Islet precursor cell (in vitro differentiated cells): ENCODE results near the gene RIPOR2.
A peak's percentile ranks its signal among the peaks of the same experiment; 100 is the strongest.
"Not testable (repeated sequence)": the region's sequence is repeated elsewhere in the genome, so short reads cannot be mapped to it uniquely, and the experiment has no call there.

Experiments
- DNase-seq: peaks from one replicate; pipeline ENCODE4 v3.0.0-alpha.2; 2018

Gene RIPOR2

DNA sequence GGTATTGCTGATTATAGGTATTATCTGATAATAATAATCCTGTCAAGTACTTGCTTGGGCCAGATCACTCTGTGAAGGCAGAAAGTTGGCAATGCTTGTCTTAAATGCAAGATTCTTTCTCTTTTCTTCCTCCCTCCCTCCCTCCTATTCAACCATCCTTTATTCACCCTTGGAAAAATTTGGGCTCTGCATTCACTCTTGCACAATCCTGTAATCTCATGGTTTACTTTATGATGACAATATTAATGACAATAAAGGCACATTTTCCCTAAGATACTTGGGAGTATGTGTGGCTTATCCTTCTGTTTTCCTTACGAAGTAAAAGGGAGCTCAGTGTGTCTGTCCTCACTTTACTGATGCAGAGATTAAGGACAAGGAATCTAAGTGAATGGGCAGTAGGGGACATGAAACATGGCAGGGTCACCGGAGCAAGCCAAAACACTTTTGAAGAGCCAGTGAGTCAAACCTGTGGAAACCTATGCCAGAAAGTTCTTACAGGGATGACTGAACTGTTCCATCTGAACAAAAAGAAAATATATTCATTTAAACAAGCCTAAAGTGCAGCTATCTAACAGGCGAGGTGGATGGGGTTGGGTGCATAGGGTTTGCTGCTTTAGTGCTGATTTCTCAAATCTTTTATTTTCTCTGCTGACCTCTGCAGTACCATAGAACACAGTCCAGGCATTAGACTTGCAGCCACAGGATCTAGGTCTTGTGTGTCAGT lies 14.6 kb upstream of the RIPOR2 start:
- DNase-seq: no peak

DNA sequence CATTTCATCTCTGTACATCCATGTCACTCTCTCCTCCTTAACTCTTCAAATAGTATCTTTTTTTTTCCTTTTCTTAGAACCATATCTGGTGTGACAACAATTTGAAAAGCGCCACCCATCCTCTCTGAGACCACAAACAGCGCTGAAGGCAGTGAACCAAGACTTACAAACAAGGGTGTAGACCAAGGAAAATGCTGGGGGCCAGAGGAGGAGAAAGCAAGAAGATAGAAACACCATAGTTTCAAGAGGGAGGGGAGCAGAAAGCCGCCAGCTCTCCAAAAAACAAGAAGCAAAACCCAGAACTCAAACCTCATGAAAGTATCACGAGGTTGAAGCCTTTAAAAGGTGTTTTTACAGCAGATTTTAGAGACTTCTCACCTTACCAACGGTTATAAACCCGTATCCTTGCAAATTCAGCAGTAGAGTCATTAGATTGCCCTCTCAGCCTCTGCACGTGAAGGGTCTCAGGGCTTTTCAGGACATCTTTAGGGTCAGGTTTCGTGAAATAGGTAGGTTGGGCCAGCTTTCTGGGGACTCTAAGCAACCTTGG lies 13.3 kb upstream of the RIPOR2 start:
- no peak for DNase-seq

DNA sequence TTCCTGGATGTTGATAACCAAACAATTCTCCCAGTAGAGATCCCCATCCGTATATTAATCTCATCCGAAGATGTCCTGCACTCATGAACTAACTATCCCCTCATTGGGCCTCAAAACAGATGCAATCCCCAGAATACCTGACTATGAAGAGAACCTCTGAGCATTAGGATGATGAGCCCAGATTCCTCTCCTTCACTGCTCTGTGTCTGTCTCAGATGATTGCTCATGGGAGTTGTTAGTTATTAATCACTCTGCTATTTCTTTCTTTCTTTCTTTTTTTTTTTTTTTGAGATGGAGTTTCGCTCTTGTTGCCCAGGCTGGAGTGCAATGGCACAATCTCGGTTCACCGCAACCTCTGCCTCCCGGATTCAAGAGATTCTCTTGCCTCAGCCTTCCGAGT lies 12.5 kb upstream of the RIPOR2 start:
- DNase-seq: not testable (repeated sequence)

DNA sequence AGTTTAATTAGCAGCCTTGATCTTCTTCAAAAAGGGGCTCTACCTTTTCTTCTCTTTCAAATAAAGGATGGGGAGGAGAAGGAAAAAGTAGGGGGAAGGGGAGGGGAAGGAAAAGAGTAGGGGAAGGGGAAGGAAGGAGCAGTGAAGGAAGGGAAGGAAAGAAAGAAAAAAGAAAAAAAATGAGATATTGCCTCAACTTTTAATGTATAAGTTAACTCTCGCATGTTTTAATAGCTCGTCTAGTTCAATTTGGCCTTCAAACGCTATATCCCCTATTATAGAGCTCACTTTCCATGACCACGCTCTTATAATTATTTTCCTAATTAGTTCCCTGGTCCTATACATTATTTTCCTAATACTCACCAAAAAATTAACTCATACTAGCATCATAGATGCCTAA lies 11.9 kb upstream of the RIPOR2 start:
- no peak for DNase-seq

DNA sequence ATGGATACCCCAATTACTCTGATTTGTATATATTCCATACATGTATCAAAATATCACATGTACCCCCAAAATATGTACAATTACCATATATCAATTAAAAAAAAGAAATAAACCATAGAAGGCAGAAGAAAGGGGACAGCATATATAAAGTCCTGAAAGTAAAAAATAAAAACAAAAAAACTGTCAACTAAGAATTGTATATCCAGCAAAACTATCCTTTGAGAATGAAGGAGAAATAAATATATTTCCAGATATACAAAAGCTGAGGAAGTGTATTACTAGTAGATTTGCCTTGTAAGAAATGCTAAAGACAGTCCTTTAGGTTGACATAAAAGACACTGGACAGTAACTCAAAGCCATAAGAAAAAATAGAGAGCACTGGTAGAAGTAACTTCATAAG lies 9.3 kb upstream of the RIPOR2 start:
- no peak for DNase-seq

DNA sequence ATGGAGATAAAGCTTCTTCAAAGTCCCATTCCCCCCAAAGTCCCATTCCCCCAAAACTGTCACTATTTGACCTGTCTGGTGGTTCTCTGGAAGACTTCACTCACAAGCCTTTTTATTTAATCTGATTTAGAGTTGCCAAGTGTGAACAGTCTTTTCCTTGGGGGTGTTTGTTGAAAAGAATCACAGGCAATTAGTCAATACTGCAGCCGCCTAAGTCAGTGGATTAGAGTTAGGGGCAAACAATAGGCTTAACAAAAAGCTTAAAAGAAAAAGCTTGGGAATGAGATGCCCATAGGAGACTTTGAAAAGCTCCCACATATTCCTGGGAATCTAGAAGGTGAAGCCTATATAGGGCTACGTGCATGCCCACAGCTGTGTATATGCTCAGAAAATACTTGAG lies 8.0 kb upstream of the RIPOR2 start:
- no peak for DNase-seq

DNA sequence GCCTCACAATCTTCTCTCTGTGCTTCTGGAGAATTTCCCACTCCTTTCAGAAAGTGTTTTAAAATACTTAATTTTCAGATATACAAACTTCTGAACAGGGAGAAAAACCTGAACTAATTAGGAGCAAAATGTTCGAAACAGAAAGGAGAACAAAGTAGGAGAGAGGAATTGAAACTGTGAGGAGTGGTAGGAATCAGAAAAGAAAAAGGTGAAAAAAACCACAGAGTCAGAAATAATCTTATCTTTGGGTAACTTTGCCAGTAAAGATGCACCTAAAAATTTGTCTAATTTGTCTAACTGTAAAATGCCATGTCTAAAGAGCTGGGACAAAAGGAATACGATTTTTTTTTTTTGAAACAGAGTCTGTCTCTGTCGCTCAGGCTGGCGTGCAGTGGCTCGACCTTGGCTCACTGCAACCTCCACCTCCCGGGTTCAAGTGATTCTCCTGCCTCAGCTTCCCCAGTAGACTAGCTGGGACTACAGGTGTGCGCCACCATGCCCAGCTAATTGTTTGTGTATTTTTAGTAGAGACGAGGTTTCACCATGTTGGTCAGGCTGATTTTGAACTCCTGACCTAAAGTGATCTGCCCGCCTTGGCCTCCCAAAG lies 4.7 kb upstream of the RIPOR2 start:
- DNase-seq: no peak

DNA sequence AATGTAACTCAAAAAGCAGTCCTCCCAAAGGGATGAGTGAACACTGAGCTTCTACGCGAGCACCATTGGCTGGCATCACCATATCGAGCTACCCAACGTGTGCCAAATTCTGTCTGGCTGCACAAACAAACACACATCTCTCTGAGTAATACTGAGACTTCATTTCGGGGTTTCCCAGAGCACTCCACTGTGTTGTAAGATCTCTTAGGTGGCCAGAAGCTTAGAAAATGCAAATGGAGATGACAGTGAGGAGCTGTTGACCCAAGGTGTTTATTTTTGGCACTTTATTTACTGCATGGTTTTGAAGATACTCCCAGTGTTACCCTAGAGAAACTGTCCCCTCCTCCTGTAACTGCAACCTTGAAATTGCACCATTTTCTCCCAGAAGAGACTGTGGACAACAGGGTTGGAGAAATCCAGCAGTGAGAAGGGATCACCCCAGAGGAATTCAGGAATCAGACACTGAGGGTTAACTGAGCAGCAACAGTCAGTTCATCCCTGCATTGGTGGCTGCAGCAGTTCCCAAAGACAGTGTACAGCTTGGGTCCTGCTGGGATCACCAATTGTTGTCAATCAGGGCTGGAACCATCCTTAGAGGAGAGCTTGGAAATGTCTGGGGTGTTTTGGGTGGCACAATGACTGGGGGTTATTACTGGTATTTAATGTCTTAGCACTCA lies 1.0 kb upstream of the RIPOR2 start:
- no peak for DNase-seq

DNA sequence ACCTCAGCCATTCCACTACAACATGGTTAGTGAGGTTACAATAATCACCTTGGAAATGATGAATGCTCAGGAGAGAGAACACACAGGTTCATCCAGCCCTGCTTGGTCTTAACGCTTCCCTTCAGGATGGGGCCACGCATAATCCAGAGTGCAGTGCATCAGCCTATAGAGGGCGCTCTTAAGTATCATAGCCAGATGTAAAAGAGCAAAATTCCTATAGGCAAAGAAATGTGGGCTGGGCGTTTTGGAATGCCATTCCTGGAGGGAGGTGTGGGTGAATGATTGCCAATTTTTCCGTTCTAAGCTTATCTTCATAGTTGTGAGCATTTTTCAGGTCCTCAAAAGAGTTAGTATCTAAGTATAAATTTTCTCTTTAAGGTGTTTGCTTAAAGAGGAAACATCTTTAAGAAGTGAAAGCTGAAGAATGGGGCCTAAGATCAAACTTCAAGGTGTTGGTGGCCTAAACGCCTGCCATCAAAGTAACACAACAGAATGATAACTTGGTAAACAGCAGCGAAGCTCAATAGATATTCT lies 1.8 kb downstream of the RIPOR2 start:
- peak; percentile 69 for DNase-seq

DNA sequence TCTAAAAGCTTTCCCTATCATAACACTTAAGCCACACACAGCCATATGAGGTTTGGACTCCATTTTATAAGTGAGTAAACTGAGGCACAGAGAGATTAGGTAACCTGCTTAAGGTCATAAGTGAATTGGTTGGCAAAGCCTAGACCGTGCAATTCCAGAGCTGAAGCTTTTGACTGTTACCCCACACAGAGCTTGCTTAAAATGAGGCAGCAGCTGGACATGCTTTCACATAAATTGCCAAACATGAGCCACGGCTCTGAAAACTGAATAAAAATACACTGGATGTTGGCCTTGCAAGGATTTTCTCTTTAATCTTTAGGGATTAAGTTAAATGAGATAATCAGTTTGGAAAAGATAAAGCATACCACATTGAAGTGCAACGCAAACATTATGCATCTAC lies 2.5 kb downstream of the RIPOR2 start:
- DNase-seq: no peak

DNA sequence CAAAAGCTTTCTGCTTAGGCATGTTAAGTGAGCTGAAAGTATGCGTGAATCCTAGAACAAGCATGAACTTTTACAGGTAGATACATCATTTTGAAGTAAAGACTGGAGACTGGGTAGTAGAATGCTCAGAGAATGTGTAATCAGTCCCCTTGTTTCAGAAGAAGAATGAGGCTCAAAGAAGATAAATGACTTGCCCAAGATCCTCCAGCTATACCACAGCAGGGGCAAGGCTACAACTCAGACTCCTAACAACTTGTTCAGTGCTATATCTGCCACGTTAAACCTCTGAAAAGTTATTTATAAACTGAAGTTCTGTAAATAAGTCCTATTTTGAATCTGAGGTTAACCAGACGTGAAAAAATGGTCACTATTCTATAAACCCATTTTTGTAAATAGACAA lies 2.9 kb downstream of the RIPOR2 start:
- DNase-seq: no peak

DNA sequence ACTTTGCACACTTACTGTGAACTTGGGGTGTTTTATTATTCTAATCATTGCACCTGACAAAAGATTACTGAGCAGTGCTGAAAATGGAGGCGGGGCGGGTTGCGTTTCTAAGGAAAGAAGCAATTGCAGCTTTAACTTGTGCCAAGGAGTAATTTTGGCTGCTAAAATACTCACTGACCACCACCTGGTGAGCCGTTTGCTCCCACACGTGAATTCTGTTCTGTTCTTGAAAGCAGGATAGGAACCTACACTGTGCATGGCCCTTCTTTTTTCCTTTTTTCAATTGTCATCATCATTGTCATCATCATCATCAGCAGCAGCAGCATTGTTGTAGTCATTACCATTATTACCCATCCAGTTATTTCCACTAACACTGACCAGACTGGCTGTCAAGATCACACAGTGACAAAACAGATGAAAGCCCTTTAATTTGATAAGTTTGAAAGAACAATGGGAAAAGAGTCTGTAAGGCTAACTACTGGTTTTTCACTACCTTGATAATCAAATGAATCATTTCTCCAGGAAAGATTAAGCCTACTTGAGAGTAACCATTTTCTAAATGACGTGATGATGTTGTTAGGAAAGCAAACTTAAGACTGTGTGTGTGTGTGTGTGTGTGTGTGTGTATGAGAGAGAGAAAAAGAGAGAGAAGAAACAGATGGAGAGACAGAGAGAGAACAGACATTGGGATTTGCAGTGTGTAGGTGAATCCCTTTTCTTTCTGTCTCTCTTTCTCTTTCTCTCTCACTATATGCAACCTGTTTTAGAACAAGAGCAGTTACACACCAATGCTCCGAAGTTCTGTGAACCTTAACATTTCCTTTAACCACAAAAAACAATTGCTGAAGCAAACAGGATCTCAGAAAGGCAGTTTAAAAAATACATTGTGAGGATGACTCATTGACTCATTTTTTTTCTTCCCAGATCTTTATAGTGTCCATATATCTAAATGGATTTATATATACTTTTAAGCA lies 3.8 kb downstream of the RIPOR2 start:
- DNase-seq: no peak

DNA sequence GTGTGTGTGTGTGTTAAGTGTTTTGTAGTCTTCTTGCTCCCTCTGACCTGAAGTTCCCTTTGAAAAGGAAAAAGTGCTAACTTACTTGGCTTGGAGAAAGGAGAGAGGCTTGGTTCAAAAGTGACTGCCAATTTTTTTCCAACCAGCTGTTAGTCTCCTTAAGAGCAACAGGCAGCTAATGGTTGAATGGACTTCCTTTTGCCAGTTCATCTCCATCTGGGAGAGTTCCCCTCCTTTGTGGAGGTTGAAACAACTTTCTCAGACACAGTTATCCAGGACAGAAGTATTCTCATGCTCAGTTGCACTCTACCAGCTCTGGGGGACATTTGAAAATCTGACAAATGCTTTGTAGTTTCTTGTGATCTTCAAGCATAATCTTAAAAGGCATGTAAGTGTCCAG lies 4.5 kb downstream of the RIPOR2 start:
- no peak for DNase-seq

DNA sequence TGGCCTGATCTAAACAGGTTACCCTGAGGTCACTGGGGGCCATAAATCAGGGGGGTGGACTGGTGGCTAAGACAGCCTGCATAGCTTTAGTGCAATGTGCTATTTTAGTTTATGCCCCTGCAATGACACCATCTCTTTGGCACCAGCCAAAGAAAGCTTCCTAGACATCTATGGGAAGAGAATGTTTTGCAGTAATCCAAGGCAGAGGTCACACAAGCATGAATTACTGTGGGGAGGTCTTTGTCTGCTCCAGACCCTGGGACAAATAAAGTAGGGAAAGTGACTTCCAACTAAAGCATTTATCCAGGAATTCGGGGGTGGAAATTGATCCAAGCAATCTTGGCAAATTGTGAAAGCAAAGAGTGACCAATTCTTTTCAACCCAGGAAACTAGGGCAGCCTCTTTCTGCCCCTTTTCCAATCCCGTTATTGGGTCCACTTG lies 5.3 kb downstream of the RIPOR2 start:
- peak; percentile 91 for DNase-seq

DNA sequence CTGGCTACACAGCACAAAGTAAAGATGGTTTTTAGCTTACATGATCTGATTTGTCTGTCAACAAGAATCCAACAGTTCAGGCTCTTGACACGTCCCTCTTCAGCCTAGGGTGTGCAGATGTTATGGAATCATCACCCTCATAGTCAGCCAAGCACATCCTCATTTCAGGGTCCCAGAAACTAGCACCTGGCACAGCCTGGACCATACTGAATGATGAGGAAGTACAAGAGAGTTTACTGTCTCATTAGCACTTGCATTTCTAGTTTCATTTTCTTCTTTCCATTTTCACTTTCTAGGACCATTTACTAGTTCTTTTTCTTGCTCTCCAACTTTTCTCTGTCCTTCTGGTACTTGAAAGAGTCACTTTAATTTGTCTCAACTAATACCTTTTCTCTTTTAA lies 6.5 kb downstream of the RIPOR2 start:
- no peak for DNase-seq

DNA sequence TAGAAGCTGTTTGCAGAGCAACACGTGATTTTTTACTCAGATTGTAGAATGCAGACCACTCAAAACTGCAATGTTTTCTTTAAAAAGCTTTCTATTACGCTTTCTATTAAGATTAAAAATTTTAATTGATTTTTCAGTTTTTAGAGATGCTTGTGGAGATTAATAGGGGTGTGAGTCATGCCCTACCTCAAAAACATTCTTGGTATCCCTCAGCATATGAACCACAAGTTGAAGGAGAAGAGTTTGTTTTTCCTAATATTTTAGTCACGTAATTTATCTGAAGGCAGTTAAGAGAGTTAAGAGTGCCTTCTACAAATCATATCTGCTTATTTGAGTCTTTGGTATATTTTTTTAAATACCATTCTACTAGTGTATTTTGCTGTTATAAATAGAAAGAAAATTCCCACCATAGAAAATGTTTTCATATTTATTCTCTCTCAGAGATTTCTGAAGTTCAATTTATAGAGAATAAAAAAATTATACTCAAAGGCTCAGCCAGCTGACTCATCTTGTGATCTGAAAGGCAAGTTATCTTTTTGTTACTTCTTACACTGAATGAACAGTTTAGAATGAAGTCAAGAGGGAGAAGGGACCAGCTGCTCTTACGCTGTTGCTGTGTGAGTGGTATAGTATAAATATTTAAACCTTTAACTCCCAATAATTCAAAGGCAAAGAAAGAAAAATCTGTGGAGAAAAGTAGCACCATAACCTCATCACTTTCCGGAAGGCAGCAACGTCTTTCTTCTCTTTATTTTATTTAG lies 7.6 kb downstream of the RIPOR2 start:
- no peak for DNase-seq

DNA sequence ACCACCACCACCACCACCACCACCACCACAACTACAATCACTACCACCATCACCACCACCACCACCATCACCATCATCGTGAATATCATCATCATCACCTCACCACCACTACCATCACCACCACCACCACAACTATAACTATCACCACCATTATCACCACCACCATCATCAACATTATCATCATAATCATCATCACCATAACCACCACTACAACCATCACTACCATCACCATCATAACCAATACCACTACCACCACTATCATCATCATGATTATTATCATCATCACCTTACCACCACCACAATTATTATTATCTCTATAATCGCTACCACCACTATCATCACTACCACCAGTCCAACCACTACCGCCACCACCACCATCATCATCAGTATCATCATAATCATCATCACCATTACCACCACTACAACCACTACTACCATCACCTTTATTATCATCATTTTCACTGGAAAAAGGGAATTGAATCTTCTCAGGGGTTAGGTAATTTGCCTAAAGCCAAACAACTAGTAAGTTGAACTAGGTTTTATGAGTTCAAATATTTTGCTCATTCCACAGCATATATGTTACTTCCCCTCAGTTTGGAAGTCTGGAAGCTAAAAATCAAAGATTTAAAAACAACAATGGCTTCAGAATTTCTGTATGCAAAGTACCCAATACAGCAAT lies 8.3 kb downstream of the RIPOR2 start:
- DNase-seq: no peak

DNA sequence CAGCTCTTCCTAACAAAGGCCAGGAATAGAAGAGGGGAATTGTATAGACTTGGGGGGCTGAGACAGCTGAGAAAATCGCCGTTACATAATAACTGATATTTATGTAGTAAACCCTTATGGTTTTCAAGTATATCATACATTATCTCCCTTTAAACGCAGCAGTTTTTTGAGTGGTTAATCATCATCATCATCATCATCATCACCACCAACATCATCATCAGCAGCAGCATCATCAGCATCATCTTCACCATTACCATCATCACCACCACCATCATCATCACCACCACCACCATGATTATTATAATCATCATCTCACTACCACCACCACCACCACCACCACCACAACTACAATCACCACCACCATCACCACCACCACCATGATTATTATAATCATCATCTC lies 9.1 kb downstream of the RIPOR2 start:
- DNase-seq: not testable (repeated sequence)

DNA sequence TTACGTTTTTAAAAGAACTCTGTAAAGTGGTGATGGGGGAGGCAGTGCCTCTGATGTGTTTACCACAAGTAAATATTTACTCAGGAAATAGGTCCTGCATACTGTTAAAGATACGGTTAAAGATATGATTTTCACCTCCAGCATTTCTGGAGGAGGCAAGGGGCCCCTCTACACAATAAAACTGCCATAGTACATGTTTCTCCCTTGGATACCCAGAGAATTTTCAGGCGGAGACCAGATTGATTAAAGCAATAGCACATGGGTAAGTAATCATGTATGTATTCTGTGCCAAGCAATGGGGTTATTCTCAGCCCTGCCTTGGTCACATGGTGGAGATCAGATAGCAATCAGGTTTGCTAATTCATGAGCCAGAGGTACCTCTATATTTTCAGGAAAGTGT lies 9.6 kb downstream of the RIPOR2 start:
- no peak for DNase-seq

DNA sequence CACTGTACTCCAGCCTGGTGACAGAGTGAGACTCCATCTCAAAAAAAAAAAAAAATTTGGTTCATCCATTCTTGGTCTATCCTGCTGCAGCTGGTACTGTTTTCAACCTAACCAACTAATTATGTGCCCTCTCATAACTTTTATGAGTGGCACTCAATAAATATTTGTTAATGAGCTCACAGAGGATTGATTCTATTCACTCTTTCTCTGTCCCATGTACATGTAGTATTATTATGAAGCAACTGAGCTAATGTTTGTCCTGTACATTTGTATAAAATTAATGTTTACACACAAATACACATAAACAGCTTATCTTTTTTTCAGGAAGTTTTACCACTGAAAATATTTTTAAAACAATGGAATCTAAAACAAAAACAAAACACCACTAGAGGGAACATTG lies 10.1 kb downstream of the RIPOR2 start:
- DNase-seq: no peak
